HepG2 (cell line): Measurements from ENCODE around the gene LILRB5. TPM values are rescaled to one million over a fixed set of nuclear protein-coding genes. Genes with fewer than 3 reads are reported as not detected.

Experiments
- ATAC-seq: fragments of 200-7000 bp; cut with Tn5 transposase; 3 replicates; pipeline ENCODE4 v1.9.1; 2020; ENCODE audit warnings: mild to moderate bottlenecking, moderate library complexity
- BruUV-seq: library from RNA; stranded (reverse); fragments of 400-500 nt; replicated peaks from 2 replicates; lab custom pipeline; 2021; lab: Mats Ljungman, UMichigan
- CTCF ChIA-PET: fragments of 300-600 bp; formaldehyde crosslinking; extraction: SDS; loops from one replicate; lab custom pipeline; 2021; ENCODE audit warnings: low total read pairs, inconsistent platforms, low intra/inter-chr PET ratio; lab: Yijun Ruan, JAX
- POLR2A ChIA-PET: fragments of 350-600 bp; sonication (Branson Sonifier 250); formaldehyde crosslinking; loops from one replicate; lab custom pipeline; 2020; ENCODE audit warnings: antibody characterized with exemption, inconsistent platforms; lab: Yijun Ruan, JAX
- DNase-seq: peaks from one replicate; pipeline ENCODE4 v3.0.0-alpha.2; 2015; ENCODE audit warnings: low spot score
- FAIRE-seq: peaks from 3 replicates; lab custom pipeline; 2011; peaks lifted over from hg19 to GRCh38; lab: Jason Lieb, UNC
- H2AFZ ChIP-seq: one replicate; pipeline ENCODE4 v1.6.1; 2011; ENCODE audit warnings: low read length, inconsistent platforms
- H3K27ac ChIP-seq: fragments of 300-600 bp; 3 replicates; pipeline ENCODE4 v1.8.0; 2011; ENCODE audit warnings: mixed run types, mild to moderate bottlenecking, mixed read lengths, low read length, inconsistent platforms; ENCODE audit not compliant: insufficient read depth; ENCODE audit errors: extremely low read length
- H3K27me3 ChIP-seq, 2 experiments: fragments of 200-600 bp in 1 of 2; 2 replicates in 1 of 2; 3 replicates in 1 of 2; pipeline versions ENCODE4 v1.6.0 to v1.8.0; 2011; ENCODE audit warnings: low read length in 2 of 2, mild to moderate bottlenecking in 2 of 2, moderate library complexity in 2 of 2, inconsistent platforms in 1 of 2; ENCODE audit not compliant: insufficient read depth in 2 of 2, control insufficient read depth in 1 of 2
- H3K36me3 ChIP-seq, 2 experiments: fragments of 200-600 bp in 1 of 2; replicated peaks in 1 of 2; 2 replicates in 1 of 2; 3 replicates in 1 of 2; pipeline versions ENCODE4 v1.5.1 to v1.8.0; 2011; ENCODE audit warnings: low read length in 2 of 2, inconsistent platforms in 1 of 2; ENCODE audit not compliant: insufficient read depth in 2 of 2, control insufficient read depth in 1 of 2
- H3K4me1 ChIP-seq: 2 replicates; pipeline ENCODE4 v1.5.1; 2012; ENCODE audit warnings: low read length, inconsistent platforms; ENCODE audit not compliant: insufficient read depth
- H3K4me2 ChIP-seq: 2 replicates; pipeline ENCODE4 v1.6.0; 2011; ENCODE audit warnings: low read depth, low read length, inconsistent platforms
- H3K4me3 ChIP-seq, 3 experiments: fragments of 200-600 bp in 1 of 3; sonication (generic), shearing (Covaris generic) in 1 of 3; replicated peaks in 1 of 3; 2 replicates each; pipeline ENCODE4 v1.5.1; 2011 to 2016; ENCODE audit warnings: low read length in 3 of 3, inconsistent platforms in 2 of 3, low read depth in 2 of 3, mild to moderate bottlenecking in 2 of 3, control low read depth in 1 of 3, mixed read lengths in 1 of 3; ENCODE audit not compliant: insufficient read depth in 1 of 3
- H3K79me2 ChIP-seq: one replicate; pipeline ENCODE4 v1.6.1; 2011; ENCODE audit warnings: low read length, inconsistent platforms; ENCODE audit not compliant: insufficient read depth
- H3K9ac ChIP-seq: 2 replicates; pipeline ENCODE4 v1.6.0; 2011; ENCODE audit warnings: mild to moderate bottlenecking, low read depth, low read length, inconsistent platforms; ENCODE audit not compliant: insufficient read depth
- H3K9me3 ChIP-seq: 2 replicates; pipeline ENCODE4 v1.5.1; 2012; ENCODE audit warnings: mild to moderate bottlenecking, low read length
- H4K20me1 ChIP-seq: 2 replicates; pipeline ENCODE4 v1.6.0; 2011; ENCODE audit warnings: inconsistent platforms, mild to moderate bottlenecking, low read length, moderate library complexity; ENCODE audit not compliant: insufficient read depth
- ARHGAP35 ChIP-seq: sonication (generic); formaldehyde crosslinking; IDR thresholded peaks from 2 replicates; pipeline ENCODE4 v1.9.0; 2022; ENCODE audit warnings: mild to moderate bottlenecking, inconsistent platforms, moderate library complexity, missing genetic modification reagents, borderline replicate concordance
- ATF1 ChIP-seq: IDR thresholded peaks from 2 replicates; pipeline ENCODE4 v1.6.1; 2016; ENCODE audit warnings: mild to moderate bottlenecking, control low read depth
- BATF2 ChIP-seq: sonication (generic); formaldehyde crosslinking; IDR thresholded peaks from 2 replicates; pipeline ENCODE4 v1.8.0; 2022; ENCODE audit warnings: mild to moderate bottlenecking, missing genetic modification reagents, moderate library complexity
- E2F1 ChIP-seq: sonication (generic); formaldehyde crosslinking; IDR thresholded peaks from 2 replicates; pipeline ENCODE4 v1.5.0; 2020; ENCODE audit warnings: missing genetic modification reagents
- FOSL1 ChIP-seq: sonication (generic); formaldehyde crosslinking; IDR thresholded peaks from 2 replicates; pipeline ENCODE4 v1.9.0; 2021; ENCODE audit warnings: missing genetic modification reagents, borderline replicate concordance
- IRF2 ChIP-seq: IDR thresholded peaks from 2 replicates; pipeline ENCODE4 v1.6.1; 2018; ENCODE audit warnings: missing genetic modification reagents, missing compliant biosample characterization
- IRF9 ChIP-seq: sonication (generic); formaldehyde crosslinking; IDR thresholded peaks from 2 replicates; pipeline ENCODE4 v1.8.0; 2022; ENCODE audit warnings: missing genetic modification reagents, mild to moderate bottlenecking, borderline replicate concordance
- MTF1 ChIP-seq: sonication (generic); formaldehyde crosslinking; IDR thresholded peaks from 2 replicates; pipeline ENCODE4 v1.5.0; 2020; ENCODE audit warnings: missing genetic modification reagents
- PAF1 ChIP-seq: IDR thresholded peaks from 2 replicates; pipeline ENCODE4 v1.6.1; 2016; ENCODE audit warnings: missing genetic modification reagents, missing compliant biosample characterization
- RELA ChIP-seq: sonication (generic); formaldehyde crosslinking; IDR thresholded peaks from 2 replicates; pipeline ENCODE4 v1.4.0; 2020; ENCODE audit warnings: missing genetic modification reagents
- TRIM24 ChIP-seq: sonication (generic); formaldehyde crosslinking; IDR thresholded peaks from 2 replicates; pipeline ENCODE4 v1.8.0; 2022; ENCODE audit warnings: mild to moderate bottlenecking, missing genetic modification reagents
- ZNF101 ChIP-seq: sonication (generic); formaldehyde crosslinking; IDR thresholded peaks from 2 replicates; pipeline ENCODE4 v1.4.0; 2020; ENCODE audit warnings: mild to moderate bottlenecking, low read depth, missing genetic modification reagents, borderline replicate concordance
- ZNF224 ChIP-seq: sonication (generic); formaldehyde crosslinking; IDR thresholded peaks from 2 replicates; pipeline ENCODE4 v1.5.0; 2020; ENCODE audit warnings: mild to moderate bottlenecking, missing genetic modification reagents
- ZNF232 ChIP-seq: sonication (generic); formaldehyde crosslinking; IDR thresholded peaks from 2 replicates; pipeline ENCODE4 v1.4.0; 2020; ENCODE audit warnings: missing genetic modification reagents, borderline replicate concordance
- ZNF253 ChIP-seq: sonication (generic); formaldehyde crosslinking; IDR thresholded peaks from 2 replicates; pipeline ENCODE4 v1.8.0; 2022; ENCODE audit warnings: mild to moderate bottlenecking, missing genetic modification reagents, borderline replicate concordance
- ZNF264 ChIP-seq: sonication (generic); formaldehyde crosslinking; IDR thresholded peaks from 2 replicates; pipeline ENCODE4 v1.4.0; 2020; ENCODE audit warnings: missing genetic modification reagents
- ZNF691 ChIP-seq: sonication (generic); formaldehyde crosslinking; IDR thresholded peaks from 2 replicates; pipeline ENCODE4 v1.4.0; 2020; ENCODE audit warnings: missing genetic modification reagents, low read depth, mild to moderate bottlenecking, borderline replicate concordance
- ZSCAN22 ChIP-seq: sonication (generic); formaldehyde crosslinking; IDR thresholded peaks from 2 replicates; pipeline ENCODE4 v1.4.0; 2020; ENCODE audit warnings: mild to moderate bottlenecking, missing genetic modification reagents
- WGBS: methylation state at CpG from one replicate; pipeline ENCODE4 v1.1.6; 2017; ENCODE audit warnings: low lambda C conversion rate; 5-methylcytosine and 5-hydroxymethylcytosine counted together
- in situ Hi-C: cut with HindIII; loops from 2 replicates; pipeline ENCODE4 v1.10.0; 2017; ENCODE audit warnings: low pct_unique_long_range_greater_than_20kb; ENCODE audit not compliant: extremely low pct_ligation_motif_present
- intact Hi-C: fragments of 100-400 bp; cut with micrococcal nuclease; formaldehyde crosslinking; loops from one replicate; pipeline ENCODE4 v1.10.0; 2022; ENCODE audit not compliant: unreplicated experiment
- polyA plus RNA-seq, 8 experiments: library from polyadenylated mRNA; depleted of rRNA in 3 of 8; stranded (reverse) in 7 of 8; unstranded in 1 of 8; fragments of >200 nt; fragmentation: Illumina TruSeq in 4 of 8; extraction: Trizol in 4 of 8; gene quantifications; 2 replicates each; pipeline versions ENCODE4 v1.2.1 to v1.2.3, GENCODE V29; 2011 to 2016; ENCODE audit warnings: low read depth in 4 of 8, missing spikeins in 1 of 8, mixed read lengths in 1 of 8; ENCODE audit not compliant: insufficient read depth in 1 of 8
- total RNA-seq, 5 experiments: library from RNA; depleted of rRNA; stranded (reverse); fragments of >200 nt; fragmentation: Illumina TruSeq; extraction: Trizol; gene quantifications; 2 replicates each; pipeline ENCODE4 v1.2.3, GENCODE V29; 2016; ENCODE audit warnings: low read depth in 1 of 5

Gene LILRB5
- total and polyA plus RNA-seq, 2 of the 13 experiments (the other 11 are each of a cell fraction or from before 2014, with no cell fraction given): not detected

GRCh38 chr19:54262470-54262869 lies 5.4 kb upstream of the LILRB5 start:
- Histone ChIP-seq H3K27ac (no peak overlapping the region), H3K9ac (no peak overlapping the region), H3K79me2 (no peaks in the 10 kb centered on the region), H3K27me3 (peaks cover 2 to 22% of the 10 kb centered on the region in 2 experiments; a peak in 3 of 5 replicates), H3K4me2 (no peak overlapping the region), H4K20me1 (no peaks in the 10 kb centered on the region), H2AFZ (no peak overlapping the region), H3K4me3 (no peak overlapping the region), H3K4me1 (no peaks in the 10 kb centered on the region), H3K9me3 (no peaks in the 10 kb centered on the region), H3K36me3 (no peaks in the 10 kb centered on the region)
- ChIA-PET CTCF (no interaction called here), POLR2A (no interaction called here)
- in situ Hi-C loops (no loop called here), intact Hi-C loops (no loop called here)
- DNase-seq: no peak
- no peak for FAIRE-seq
- TF ChIP-seq ZNF691 (CRISPR knock-in tag) (no peak), TRIM24 (CRISPR knock-in tag) (no peak), ARHGAP35 (CRISPR knock-in tag) (no peak), ZSCAN22 (CRISPR knock-in tag) (no peak), RELA (CRISPR knock-in tag) (no peak), ZNF101 (CRISPR knock-in tag) (no peak), MTF1 (CRISPR knock-in tag) (no peak), BATF2 (no peak), IRF2 (CRISPR knock-in tag) (no peak), IRF9 (CRISPR knock-in tag) (no peak), ATF1 (CRISPR knock-in tag) (no peak), ZNF224 (CRISPR knock-in tag) (no peak), ZNF264 (no peak), FOSL1 (no peak), ZNF253 (CRISPR knock-in tag) (no peak), PAF1 (no peak), ZNF232 (CRISPR knock-in tag) (no peak), E2F1 (CRISPR knock-in tag) (no peak)
- ATAC-seq: no peak
- WGBS: 25% methylated on average over 2 of the region's 2 CpGs
- no TSS peak for BruUV-seq
